Sigmoid colon (tissue), 7 donors: ENCODE measurements around the gene DHRS3. TPM values are rescaled to one million over a fixed set of nuclear protein-coding genes. Genes with fewer than 3 reads are reported as not detected.

ENCODE experiments used
- DNase-seq: peaks from one replicate; pipeline ENCODE4 v3.0.0-alpha.2; 2019
- H3K27ac ChIP-seq, 4 donors: fragments of 200-600 bp; sonication (generic); one replicate each; pipeline ENCODE4 v1.5.1; 2016 to 2019; ENCODE audit warnings: mild to moderate bottlenecking in 1 of 4
- H3K27me3 ChIP-seq, 3 donors: fragments of 200-600 bp; sonication (generic); one replicate each; pipeline ENCODE4 v1.5.1; 2019; ENCODE audit warnings: mild to moderate bottlenecking in 1 of 3
- H3K36me3 ChIP-seq, 4 donors: fragments of 200-600 bp; sonication (generic); one replicate each; pipeline ENCODE4 v1.5.1; 2016 to 2019
- H3K4me1 ChIP-seq, 4 donors: fragments of 200-600 bp; sonication (generic); one replicate each; pipeline ENCODE4 v1.5.1; 2017 to 2019
- H3K4me3 ChIP-seq, 4 donors: fragments of 200-600 bp; sonication (generic); one replicate each; pipeline ENCODE4 v1.5.1; 2017 to 2019; ENCODE audit warnings: mild to moderate bottlenecking in 2 of 4, moderate library complexity in 1 of 4
- H3K9me3 ChIP-seq, 4 donors: fragments of 200-600 bp in 3 of 4; sonication (generic) in 3 of 4; one replicate each; pipeline versions ENCODE4 v1.5.1 to v1.6.1; 2013 to 2019
- CTCF ChIP-seq, 4 experiments: fragments of 450-650 bp in 3 of 4; fragments of 200-600 bp in 1 of 4; IDR thresholded peaks; one replicate each; pipeline ENCODE4 v1.5.1; 2016 to 2019; ENCODE audit warnings: antibody characterized with exemption in 4 of 4, mild to moderate bottlenecking in 3 of 4, moderate library complexity in 2 of 4
- EP300 ChIP-seq, 4 donors: sonication (generic); formaldehyde crosslinking; IDR thresholded peaks; one replicate each; pipeline ENCODE4 v1.6.1; 2017; ENCODE audit warnings: antibody characterized with exemption in 4 of 4
- POLR2A ChIP-seq, 2 donors: fragments of 450-650 bp; IDR thresholded peaks; one replicate each; pipeline ENCODE4 v1.6.1; 2016; ENCODE audit warnings: antibody characterized with exemption in 2 of 2, mild to moderate bottlenecking in 2 of 2, moderate library complexity in 2 of 2
- POLR2AphosphoS5 ChIP-seq, 4 donors: sonication (generic); formaldehyde crosslinking; IDR thresholded peaks; one replicate each; pipeline ENCODE4 v1.6.1; 2017; ENCODE audit warnings: antibody characterized with exemption in 4 of 4
- WGBS, 2 donors: extraction: QIAGEN DNeasy Blood & Tissue Kit; methylation state at CpG; one replicate each; pipeline ENCODE4 v1.1.7; 2013; 5-methylcytosine and 5-hydroxymethylcytosine counted together
- intact Hi-C: fragments of 100-400 bp; cut with DNase I; formaldehyde crosslinking; loops from one replicate; pipeline ENCODE4 v1.15.1; 2023
- polyA plus RNA-seq, 3 donors: library from polyadenylated mRNA; stranded (reverse); fragments of 200-250 nt; gene quantifications; one replicate each; pipeline ENCODE4 v1.2.3, GENCODE V29; 2013
- total RNA-seq, 4 donors: library from RNA; depleted of rRNA; stranded (reverse); fragments of >200 nt; gene quantifications; one replicate each; pipeline ENCODE4 v1.1.0, GENCODE V29; 2016
- donor health status: healthy with polysubstance abuse.
- donor health status: Bipolar disorder and iron deficiency.
- donor health status: healthy.

DHRS3 gene
- total and polyA plus RNA-seq, 7 donors: 34.8 to 102 (median 47.9) TPM

DNA sequence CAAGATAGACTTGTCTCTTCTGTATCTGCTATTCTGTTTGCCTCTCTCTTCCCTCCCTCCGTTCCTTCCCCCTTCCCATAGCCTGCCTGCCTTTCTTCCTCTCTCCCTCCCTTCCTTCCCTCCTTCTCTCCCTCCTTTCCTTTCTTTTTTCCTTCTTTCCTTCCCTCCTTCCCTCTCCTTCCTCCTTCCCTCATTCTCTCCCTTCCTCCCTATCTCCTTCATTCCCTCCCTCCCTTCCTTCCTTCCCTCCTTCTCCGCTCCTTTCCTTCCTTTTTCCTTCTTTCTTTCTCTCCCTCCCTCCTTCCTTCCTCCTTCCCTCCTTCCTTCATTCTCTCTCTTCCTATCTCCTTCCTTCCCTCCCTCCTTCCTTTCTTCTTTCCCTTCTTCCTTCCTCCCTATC lies 26.8 kb upstream of the DHRS3 start:
- WGBS, 2 donors: 88 to 93% methylated on average over 2 of the region's 2 CpGs

DNA sequence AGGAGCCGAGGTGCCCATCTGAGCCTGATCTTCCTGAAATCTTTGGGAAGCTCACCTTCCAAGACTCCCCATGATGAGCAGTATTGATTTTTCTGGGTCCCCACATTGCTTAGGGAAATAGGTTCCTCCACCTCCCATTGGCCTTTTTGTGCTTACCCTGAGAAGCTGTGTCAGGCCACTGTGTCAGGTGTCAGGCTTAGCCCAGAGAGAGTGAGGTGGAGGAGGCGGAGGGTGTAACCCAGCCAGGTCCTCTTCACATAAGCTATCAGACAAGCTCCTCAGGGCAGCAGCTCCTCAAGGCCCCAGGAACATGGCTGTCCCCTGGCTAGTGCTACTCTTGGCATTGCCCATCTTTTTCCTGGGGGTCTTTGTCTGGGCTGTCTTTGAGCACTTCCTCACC lies 26.2 kb upstream of the DHRS3 start:
- Histone ChIP-seq H3K36me3 (no peaks in the 10 kb centered on the region), H3K9me3 (peaks cover 0 to 10% (median 1%) of the 10 kb centered on the region in 4 donors), H3K27me3 (no peaks in the 10 kb centered on the region), H3K27ac (no peak overlapping the region), H3K4me1 (no peaks in the 10 kb centered on the region), H3K4me3 (no peak overlapping the region)
- DNase-seq: no peak
- TF ChIP-seq EP300 (IDR thresholded peaks at IDR 0.05) (no peak), POLR2AphosphoS5 (IDR thresholded peaks at IDR 0.05) (no peak), POLR2A (IDR thresholded peaks at IDR 0.05) (no peak), CTCF (IDR thresholded peaks at IDR 0.05) (no peak)
- WGBS, 2 donors: 92 to 93% methylated on average over 2 of the region's 2 CpGs
- intact Hi-C loops: no loop called here

More for the DNA sequence above, 26.8 kb upstream of the DHRS3 start:
- Histone ChIP-seq H3K36me3 (no peaks in the 10 kb centered on the region), H3K4me1 (no peaks in the 10 kb centered on the region), H3K4me3 (no peak overlapping the region), H3K9me3 (peaks cover 0 to 10% (median 0%) of the 10 kb centered on the region in 4 donors), H3K27ac (no peak overlapping the region), H3K27me3 (no peaks in the 10 kb centered on the region)
- no peak for DNase-seq
- TF ChIP-seq POLR2A (IDR thresholded peaks at IDR 0.05) (no peak), POLR2AphosphoS5 (IDR thresholded peaks at IDR 0.05) (no peak), CTCF (IDR thresholded peaks at IDR 0.05) (no peak), EP300 (IDR thresholded peaks at IDR 0.05) (no peak)
- intact Hi-C loops: no loop called here

DNA sequence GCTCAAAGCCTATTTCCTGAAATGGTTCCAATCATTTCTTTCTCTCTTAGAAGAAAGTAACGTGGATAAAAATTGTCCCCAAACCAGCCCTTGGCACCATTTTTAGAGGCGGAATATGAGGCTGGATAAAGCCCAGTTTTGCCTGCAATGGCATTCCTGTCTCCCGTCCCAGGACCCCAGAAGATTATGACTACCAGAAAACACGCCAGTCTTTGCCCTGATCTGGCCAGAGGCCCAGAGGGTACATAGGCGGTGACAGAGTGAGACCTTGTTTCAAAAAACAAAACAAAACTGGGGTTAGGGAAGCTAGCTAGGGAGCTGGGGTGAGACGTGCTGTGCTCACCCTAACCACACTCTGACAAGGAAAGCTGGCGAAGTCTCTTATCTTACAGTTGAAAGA lies 25.8 kb upstream of the DHRS3 start, which contains the start of gene AADACL4:
TSS of gene AADACL4 (plus strand) at position 301 of the 400 bp plus-strand sequence. CDS start 462 bp downstream, outside the sequence.
- H3K27me3 ChIP-seq: no peaks in the 10 kb centered on the region
- TF ChIP-seq EP300 (IDR thresholded peaks at IDR 0.05) (no peak), POLR2A (IDR thresholded peaks at IDR 0.05) (no peak), POLR2AphosphoS5 (IDR thresholded peaks at IDR 0.05) (no peak), CTCF (IDR thresholded peaks at IDR 0.05) (no peak)
- H3K9me3 ChIP-seq: peaks cover 0 to 10% (median 1%) of the 10 kb centered on the region in 4 donors
- DNase-seq: no peak
- no peaks in the 10 kb centered on the region for H3K4me1 ChIP-seq
- no peaks in the 10 kb centered on the region for H3K36me3 ChIP-seq
- H3K4me3 ChIP-seq: no peak within 1 kb of the TSS
- WGBS, 2 donors: 85 to 87% methylated on average over 7 of the region's 7 CpGs
- H3K27ac ChIP-seq: no peak within 1 kb of the TSS
- intact Hi-C loops: no loop called here

- no peak overlapping the region for H3K4me3 ChIP-seq
- intact Hi-C loops: no loop called here
- no peak for TF ChIP-seq POLR2AphosphoS5 (IDR thresholded peaks at IDR 0.05)
- TF ChIP-seq CTCF (IDR thresholded peaks at IDR 0.05): no peak
- no peak for TF ChIP-seq EP300 (IDR thresholded peaks at IDR 0.05)
- 96% methylated on average over 2 of the region's 2 CpGs for WGBS, 2 donors
- no peaks in the 10 kb centered on the region for H3K36me3 ChIP-seq
- no peaks in the 10 kb centered on the region for H3K4me1 ChIP-seq
- H3K27me3 ChIP-seq: no peaks in the 10 kb centered on the region
- H3K27ac ChIP-seq: no peak overlapping the region
- DNase-seq: no peak
- peaks cover 0 to 10% (median 1%) of the 10 kb centered on the region in 4 donors for H3K9me3 ChIP-seq
These were observed 25.1 kb upstream of the DHRS3 start for GRCh38 chr1:12643079-12643478.

GRCh38 chr1:12640958-12641272 lies 22.9 kb upstream of the DHRS3 start:
- Histone ChIP-seq H3K4me3 (no peak overlapping the region), H3K36me3 (no peaks in the 10 kb centered on the region), H3K4me1 (peaks cover 0 to 8% (median 7%) of the 10 kb centered on the region in 4 donors), H3K9me3 (peaks cover 0 to 10% (median 1%) of the 10 kb centered on the region in 4 donors), H3K27me3 (no peaks in the 10 kb centered on the region), H3K27ac (no peak overlapping the region)
- DNase-seq: no peak
- TF ChIP-seq CTCF (IDR thresholded peaks at IDR 0.05) (no peak), EP300 (IDR thresholded peaks at IDR 0.05) (no peak), POLR2A (IDR thresholded peaks at IDR 0.05) (no peak), POLR2AphosphoS5 (IDR thresholded peaks at IDR 0.05) (no peak)
- intact Hi-C loops: no loop called here
